Lower lobe of right lung (tissue), 2 donors: ENCODE measurements around the gene ADAMTSL1. TPM values are rescaled to one million over a fixed set of nuclear protein-coding genes. Genes with fewer than 3 reads are reported as not detected.
A peak's percentile ranks its signal among the peaks of the same experiment; 100 is the strongest.

Experiments used
- ATAC-seq, 2 donors: fragments of 200-7000 bp; cut with Tn5 transposase; one replicate each; pipeline ENCODE4 v1.9.1; 2020 to 2022; ENCODE audit warnings: mild to moderate bottlenecking in 2 of 2, moderate library complexity in 2 of 2
- DNase-seq: peaks from one replicate; pipeline ENCODE4 v3.0.0-alpha.2; 2020
- H3K27ac ChIP-seq: fragments of 200-600 bp; one replicate; pipeline ENCODE4 v1.8.0; 2022
- H3K27me3 ChIP-seq: fragments of 200-600 bp; one replicate; pipeline ENCODE4 v1.8.0; 2022; ENCODE audit warnings: low read depth
- H3K36me3 ChIP-seq: fragments of 200-600 bp; one replicate; pipeline ENCODE4 v1.8.0; 2022; ENCODE audit warnings: mild to moderate bottlenecking
- H3K4me1 ChIP-seq: fragments of 200-600 bp; one replicate; pipeline ENCODE4 v1.8.0; 2022
- H3K4me3 ChIP-seq: fragments of 200-600 bp; one replicate; pipeline ENCODE4 v1.8.0; 2022; ENCODE audit warnings: mild to moderate bottlenecking
- H3K9me3 ChIP-seq: fragments of 200-600 bp; one replicate; pipeline ENCODE4 v1.8.0; 2022
- CTCF ChIP-seq: fragments of 200-600 bp; IDR thresholded peaks from one replicate; pipeline ENCODE4 v1.8.0; 2022; ENCODE audit warnings: antibody characterized with exemption, mild to moderate bottlenecking
- intact Hi-C: fragments of 100-400 bp; cut with DNase I; formaldehyde crosslinking; loops from one replicate; pipeline ENCODE4 v1.11.0; 2022
- total RNA-seq: library from RNA; stranded (reverse); fragmentation: NEBNext Ultra II Directional; extraction: Animal tissue kit (Norgen Biotek cat#: 25700); gene quantifications from one replicate; pipeline ENCODE4 v1.2.1, GENCODE V29; 2021
- donor health status: DM: no; HTN: yes; CAD: no; lungs with severe emphysema.

Gene ADAMTSL1
- total RNA-seq, 1 donor from 2014 or later: 3.7 TPM

- ATAC-seq (peak; percentile 92), DNase-seq (no peak)
- no peaks in the 10 kb centered on the region for H3K27me3 ChIP-seq
- H3K27ac ChIP-seq: no peak overlapping the region
- intact Hi-C loops: no loop called here
- TF ChIP-seq CTCF: no peak
- H3K9me3 ChIP-seq: no peaks in the 10 kb centered on the region
- H3K4me3 ChIP-seq: no peak overlapping the region
- H3K36me3 ChIP-seq: no peaks in the 10 kb centered on the region
- no peaks in the 10 kb centered on the region for H3K4me1 ChIP-seq
Observed at GRCh38 chr9:18721267-18721994, 247.5 kb downstream of the ADAMTSL1 start.

- DNase-seq (no peak), ATAC-seq (no peak)
- Histone ChIP-seq H3K27me3 (no peaks in the 10 kb centered on the region), H3K9me3 (no peaks in the 10 kb centered on the region), H3K36me3 (no peaks in the 10 kb centered on the region), H3K4me3 (no peak overlapping the region), H3K27ac (no peak overlapping the region), H3K4me1 (no peaks in the 10 kb centered on the region)
- no peak for TF ChIP-seq CTCF
- intact Hi-C loops: no loop called here
Observed at GRCh38 chr9:18721995-18722310, 248.0 kb downstream of the ADAMTSL1 start.

GRCh38 chr9:18722882-18723281 is 248.9 kb downstream of the ADAMTSL1 start:
- H3K36me3 ChIP-seq: no peaks in the 10 kb centered on the region
- ATAC-seq (no peak), DNase-seq (no peak)
- H3K27me3 ChIP-seq: no peaks in the 10 kb centered on the region
- H3K4me3 ChIP-seq: no peak overlapping the region
- TF ChIP-seq CTCF: no peak
- H3K9me3 ChIP-seq: no peaks in the 10 kb centered on the region
- intact Hi-C loops: no loop called here
- no peak overlapping the region for H3K27ac ChIP-seq
- no peaks in the 10 kb centered on the region for H3K4me1 ChIP-seq

DNA sequence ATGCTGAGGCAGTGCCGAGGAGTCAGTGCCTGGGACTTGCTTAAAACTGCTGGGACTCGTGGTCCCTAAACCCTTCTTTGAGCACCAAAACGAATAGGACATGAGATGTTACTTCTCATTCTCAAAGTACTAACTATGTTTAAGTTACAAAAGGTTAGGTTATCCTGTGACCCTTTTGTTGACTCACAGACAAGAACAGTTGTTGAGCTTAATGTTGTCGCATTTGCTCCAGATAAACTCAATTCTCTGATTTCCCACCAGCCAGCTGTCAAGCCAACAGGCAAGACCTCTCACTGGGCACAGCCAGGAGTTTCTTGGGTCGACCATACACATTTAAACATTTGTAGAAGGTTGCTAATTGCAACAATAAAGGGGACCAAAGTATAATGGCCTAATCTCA is 249.4 kb downstream of the ADAMTSL1 start:
- H3K4me1 ChIP-seq: no peaks in the 10 kb centered on the region
- intact Hi-C loops: no loop called here
- no peaks in the 10 kb centered on the region for H3K27me3 ChIP-seq
- H3K36me3 ChIP-seq: no peaks in the 10 kb centered on the region
- no peaks in the 10 kb centered on the region for H3K9me3 ChIP-seq
- DNase-seq (no peak), ATAC-seq (no peak)
- TF ChIP-seq CTCF: no peak
- H3K4me3 ChIP-seq: no peak overlapping the region
- no peak overlapping the region for H3K27ac ChIP-seq

DNA sequence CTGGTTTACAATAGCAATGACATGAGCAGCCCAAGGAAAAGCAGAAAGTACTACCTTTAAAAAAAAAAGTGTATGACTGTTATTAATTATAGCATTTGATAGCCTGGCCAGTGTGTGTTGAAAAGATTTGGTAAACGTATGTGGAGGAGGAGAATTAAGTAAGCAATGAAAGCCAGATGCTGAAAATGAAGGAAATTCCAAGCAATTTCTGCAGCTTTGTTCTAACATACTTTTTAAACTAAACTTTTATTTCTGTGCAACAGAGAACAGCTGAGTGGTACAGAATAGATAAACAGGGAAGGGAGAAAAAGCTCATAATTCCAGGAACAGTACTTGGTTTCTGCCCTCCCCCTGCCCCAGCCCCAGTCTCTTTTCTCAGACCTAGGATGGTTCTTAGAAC is 252.6 kb downstream of the ADAMTSL1 start:
- Histone ChIP-seq H3K9me3 (no peaks in the 10 kb centered on the region), H3K4me3 (no peak overlapping the region), H3K27me3 (no peaks in the 10 kb centered on the region), H3K27ac (no peak overlapping the region), H3K36me3 (no peaks in the 10 kb centered on the region), H3K4me1 (no peaks in the 10 kb centered on the region)
- TF ChIP-seq CTCF: no peak
- intact Hi-C loops: no loop called here
- DNase-seq (no peak), ATAC-seq (no peak)
